DMS 273 (cell line): ENCODE data around the gene C1orf174.
"Not testable (repeated sequence)": the region's sequence is repeated elsewhere in the genome, so short reads cannot be mapped to it uniquely, and the experiment has no call there.

Experiments
- DNase-seq: peaks from one replicate; lab custom pipeline; 2025; ENCODE audit not compliant: unreplicated experiment; lab: John Stamatoyannopoulos, UW

C1orf174 gene

GRCh38 chr1:3926956-3927355 lies 26.9 kb upstream of the C1orf174 start:
- DNase-seq: no peak

- no peak for DNase-seq
Observed at GRCh38 chr1:3925762-3926161, 25.7 kb upstream of the C1orf174 start.

GRCh38 chr1:3925256-3925655 lies 25.2 kb upstream of the C1orf174 start:
- DNase-seq: no peak

- peak; percentile 93 for DNase-seq
Observed at GRCh38 chr1:3924825-3925220, 24.8 kb upstream of the C1orf174 start.

- no peak for DNase-seq
Observed at GRCh38 chr1:3924186-3924824, 24.2 kb upstream of the C1orf174 start.

GRCh38 chr1:3923378-3924185 lies 23.5 kb upstream of the C1orf174 start:
- DNase-seq: no peak

GRCh38 chr1:3922851-3923250 lies 22.8 kb upstream of the C1orf174 start:
- no peak for DNase-seq

GRCh38 chr1:3922201-3922725 lies 22.2 kb upstream of the C1orf174 start:
- DNase-seq: no peak

GRCh38 chr1:3921765-3922164 lies 21.7 kb upstream of the C1orf174 start:
- DNase-seq: no peak

- no peak for DNase-seq
Observed at GRCh38 chr1:3919706-3920105, 19.6 kb upstream of the C1orf174 start.

GRCh38 chr1:3918966-3919611 lies 19.0 kb upstream of the C1orf174 start:
- DNase-seq: no peak

- DNase-seq: not testable (repeated sequence)
Observed at GRCh38 chr1:3918359-3918758, 18.3 kb upstream of the C1orf174 start.

GRCh38 chr1:3917761-3918160 lies 17.7 kb upstream of the C1orf174 start:
- no peak for DNase-seq

- DNase-seq: no peak
Observed at GRCh38 chr1:3915551-3916121, 15.6 kb upstream of the C1orf174 start.

- DNase-seq: no peak
Observed at GRCh38 chr1:3914911-3915310, 14.8 kb upstream of the C1orf174 start.

GRCh38 chr1:3914331-3914851 lies 14.3 kb upstream of the C1orf174 start:
- DNase-seq: no peak

GRCh38 chr1:3912809-3913685 lies 13.0 kb upstream of the C1orf174 start:
- DNase-seq: no peak

- no peak for DNase-seq
Observed at GRCh38 chr1:3911981-3912808, 12.1 kb upstream of the C1orf174 start.
